NB4 (cell line): ENCODE data around the gene CHST9.

Experiments
- MYC ChIP-seq: IDR thresholded peaks from 2 replicates; pipeline ENCODE4 v1.6.1; 2011; ENCODE audit warnings: low read depth, low read length
- POLR2A ChIP-seq: IDR thresholded peaks from 2 replicates; pipeline ENCODE4 v1.6.1; 2011; ENCODE audit warnings: mild to moderate bottlenecking; ENCODE audit not compliant: insufficient read length; ENCODE audit errors: extremely low read depth
- TF ChIP-seq, protein P1 (sequence below): IDR thresholded peaks from one replicate; pipeline ENCODE4 v1.5.1; 2012; ENCODE audit warnings: low read depth, low read length
- TF ChIP-seq, protein P2 (sequence below): IDR thresholded peaks from 2 replicates; pipeline ENCODE4 v1.6.1; 2011; ENCODE audit warnings: low read depth, low read length

DNA sequence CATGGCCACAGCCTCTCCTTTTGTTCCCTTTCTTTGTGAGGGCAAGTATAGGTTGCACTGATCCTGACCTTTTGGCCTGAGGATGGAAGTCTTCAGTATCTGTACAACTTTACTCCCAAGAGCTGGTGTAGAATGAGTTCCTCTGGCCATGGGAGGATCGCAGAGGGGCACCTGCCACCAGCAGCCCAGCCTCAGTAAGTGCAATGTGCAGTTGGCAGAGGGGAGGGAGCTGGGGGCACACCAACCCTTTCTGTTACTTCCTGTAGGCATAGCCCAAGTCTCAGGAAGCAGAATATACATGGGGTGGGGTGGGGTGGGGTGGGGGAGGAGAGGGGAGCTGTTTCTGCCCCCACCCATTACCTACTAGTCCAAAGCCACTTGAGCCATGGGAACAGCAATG lies 254.5 kb downstream of the CHST9 start:
- TF ChIP-seq, protein P1, sequence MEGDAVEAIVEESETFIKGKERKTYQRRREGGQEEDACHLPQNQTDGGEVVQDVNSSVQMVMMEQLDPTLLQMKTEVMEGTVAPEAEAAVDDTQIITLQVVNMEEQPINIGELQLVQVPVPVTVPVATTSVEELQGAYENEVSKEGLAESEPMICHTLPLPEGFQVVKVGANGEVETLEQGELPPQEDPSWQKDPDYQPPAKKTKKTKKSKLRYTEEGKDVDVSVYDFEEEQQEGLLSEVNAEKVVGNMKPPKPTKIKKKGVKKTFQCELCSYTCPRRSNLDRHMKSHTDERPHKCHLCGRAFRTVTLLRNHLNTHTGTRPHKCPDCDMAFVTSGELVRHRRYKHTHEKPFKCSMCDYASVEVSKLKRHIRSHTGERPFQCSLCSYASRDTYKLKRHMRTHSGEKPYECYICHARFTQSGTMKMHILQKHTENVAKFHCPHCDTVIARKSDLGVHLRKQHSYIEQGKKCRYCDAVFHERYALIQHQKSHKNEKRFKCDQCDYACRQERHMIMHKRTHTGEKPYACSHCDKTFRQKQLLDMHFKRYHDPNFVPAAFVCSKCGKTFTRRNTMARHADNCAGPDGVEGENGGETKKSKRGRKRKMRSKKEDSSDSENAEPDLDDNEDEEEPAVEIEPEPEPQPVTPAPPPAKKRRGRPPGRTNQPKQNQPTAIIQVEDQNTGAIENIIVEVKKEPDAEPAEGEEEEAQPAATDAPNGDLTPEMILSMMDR: no peak
- TF ChIP-seq POLR2A (no peak), MYC (no peak)
- TF ChIP-seq, protein P2, sequence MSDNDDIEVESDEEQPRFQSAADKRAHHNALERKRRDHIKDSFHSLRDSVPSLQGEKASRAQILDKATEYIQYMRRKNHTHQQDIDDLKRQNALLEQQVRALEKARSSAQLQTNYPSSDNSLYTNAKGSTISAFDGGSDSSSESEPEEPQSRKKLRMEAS: no peak
